Neural progenitor cell (in vitro differentiated cells): ENCODE measurements around the gene PTGER1. TPM values are rescaled to one million over a fixed set of nuclear protein-coding genes. Genes with fewer than 3 reads are reported as not detected.
"Not testable (repeated sequence)": the region's sequence is repeated elsewhere in the genome, so short reads cannot be mapped to it uniquely, and the experiment has no call there.

Experiments
- DNase-seq: peaks from one replicate; pipeline ENCODE4 v3.0.0-alpha.2; 2016; ENCODE audit warnings: low spot score
- H2AFZ ChIP-seq: fragments of 200-600 bp; sonication (generic); replicated peaks from 2 replicates; pipeline ENCODE4 v1.6.1; 2016; ENCODE audit warnings: antibody characterized with exemption
- H3F3A ChIP-seq: fragments of 200-600 bp; sonication (generic); 2 replicates; pipeline ENCODE4 v1.6.1; 2016; ENCODE audit warnings: antibody characterized with exemption, low read depth
- H3K27ac ChIP-seq: fragments of 200-600 bp; sonication (generic); 2 replicates; pipeline ENCODE4 v1.5.1; 2016; ENCODE audit warnings: mild to moderate bottlenecking
- H3K27me3 ChIP-seq: fragments of 200-600 bp; sonication (generic); 2 replicates; pipeline ENCODE4 v1.6.1; 2016; ENCODE audit warnings: mild to moderate bottlenecking, moderate library complexity
- H3K36me3 ChIP-seq: fragments of 200-600 bp; sonication (generic); 2 replicates; pipeline ENCODE4 v1.5.1; 2016
- H3K4me1 ChIP-seq: fragments of 200-600 bp; sonication (generic); 2 replicates; pipeline ENCODE4 v1.6.1; 2016; ENCODE audit warnings: mixed run types
- H3K4me2 ChIP-seq: fragments of 200-600 bp; sonication (generic); 2 replicates; pipeline ENCODE4 v1.6.1; 2016
- H3K4me3 ChIP-seq: fragments of 200-600 bp; sonication (generic); 2 replicates; pipeline ENCODE4 v1.5.1; 2016
- H3K79me2 ChIP-seq: fragments of 200-600 bp; sonication (generic); 2 replicates; pipeline ENCODE4 v1.6.1; 2016; ENCODE audit warnings: low read depth
- H3K9ac ChIP-seq: fragments of 200-600 bp; sonication (generic); 2 replicates; pipeline ENCODE4 v1.6.1; 2016
- H3K9me3 ChIP-seq: fragments of 200-600 bp; sonication (generic); 2 replicates; pipeline ENCODE4 v1.5.1; 2016; ENCODE audit warnings: low read depth
- H4K20me1 ChIP-seq: fragments of 200-600 bp; sonication (generic); 2 replicates; pipeline ENCODE4 v1.6.1; 2016; ENCODE audit warnings: low read depth
- H3K27ac Mint-ChIP-seq: 3 replicates; pipeline ENCODE4 v1.8.0; 2021; ENCODE audit warnings: mixed read lengths
- H3K27me3 Mint-ChIP-seq: 2 replicates; pipeline ENCODE4 v1.8.0; 2022; ENCODE audit warnings: low read depth, mild to moderate bottlenecking, inconsistent platforms, moderate library complexity, mixed read lengths; ENCODE audit not compliant: insufficient read depth
- H3K36me3 Mint-ChIP-seq: 3 replicates; pipeline ENCODE4 v1.8.0; 2021; ENCODE audit warnings: mixed read lengths
- H3K4me1 Mint-ChIP-seq: 3 replicates; pipeline ENCODE4 v1.8.0; 2021; ENCODE audit warnings: mixed read lengths
- H3K4me3 Mint-ChIP-seq: 3 replicates; pipeline ENCODE4 v1.8.0; 2021; ENCODE audit warnings: mild to moderate bottlenecking, moderate library complexity, mixed read lengths
- H3K9me3 Mint-ChIP-seq: 3 replicates; pipeline ENCODE4 v1.8.0; 2020; ENCODE audit warnings: mixed read lengths
- CTCF ChIP-seq: fragments of 200-600 bp; sonication (generic); IDR thresholded peaks from 2 replicates; pipeline ENCODE4 v1.5.1; 2017; ENCODE audit warnings: antibody characterized with exemption, mild to moderate bottlenecking
- EZH2 ChIP-seq: fragments of 200-600 bp; sonication (generic); IDR thresholded peaks from 2 replicates; pipeline ENCODE4 v1.6.1; 2017; ENCODE audit warnings: antibody characterized with exemption, mild to moderate bottlenecking, moderate library complexity
- EZH2phosphoT487 ChIP-seq: fragments of 200-600 bp; sonication (generic); IDR thresholded peaks from 2 replicates; pipeline ENCODE4 v1.6.1; 2017; ENCODE audit warnings: antibody characterized with exemption
- total RNA-seq: library from RNA; depleted of rRNA; stranded (reverse); fragments of >200 nt; gene quantifications from 2 replicates; pipeline ENCODE4 v1.2.3, GENCODE V29; 2015; ENCODE audit warnings: low replicate concordance

The PTGER1 gene
- total RNA-seq, 1 donor from 2014 or later: not detected

- H3K27me3 Mint-ChIP-seq: peaks cover 6% of the 10 kb centered on the region
- Histone ChIP-seq H3K4me3 (no peak overlapping the region), H4K20me1 (peaks cover 10% of the 10 kb centered on the region), H2AFZ (no peak overlapping the region), H3K9ac (no peak overlapping the region), H3K27ac (no peak overlapping the region), H3K36me3 (no peaks in the 10 kb centered on the region), H3K4me2 (no peak overlapping the region), H3K27me3 (peaks cover 4% of the 10 kb centered on the region), H3K4me1 (peaks cover 12% of the 10 kb centered on the region), H3K9me3 (no peaks in the 10 kb centered on the region), H3F3A (peaks cover 10% of the 10 kb centered on the region), H3K79me2 (no peaks in the 10 kb centered on the region)
- H3K4me3 Mint-ChIP-seq: no peak overlapping the region
- peaks cover 8% of the 10 kb centered on the region for H3K4me1 Mint-ChIP-seq
- no peak for TF ChIP-seq EZH2
- DNase-seq: no peak
- no peaks in the 10 kb centered on the region for H3K9me3 Mint-ChIP-seq
- peaks cover 2% of the 10 kb centered on the region for H3K36me3 Mint-ChIP-seq
- H3K27ac Mint-ChIP-seq: no peak overlapping the region
Measured at GRCh38 chr19:14470031-14470876, 4.9 kb downstream of the PTGER1 start.

GRCh38 chr19:14467816-14468215 is 7.3 kb downstream of the PTGER1 start:
- Mint-ChIP-seq H3K4me3 (no peak overlapping the region), H3K4me1 (peaks cover 1% of the 10 kb centered on the region), H3K27ac (no peak overlapping the region), H3K27me3 (peaks cover 2% of the 10 kb centered on the region), H3K36me3 (peaks cover 7% of the 10 kb centered on the region), H3K9me3 (no peaks in the 10 kb centered on the region)
- DNase-seq: no peak
- Histone ChIP-seq H3K4me2 (no peak overlapping the region), H3K4me1 (peaks cover 5% of the 10 kb centered on the region), H3F3A (peaks cover 9% of the 10 kb centered on the region), H3K4me3 (no peak overlapping the region), H4K20me1 (peaks cover 10% of the 10 kb centered on the region), H3K36me3 (no peaks in the 10 kb centered on the region), H3K27me3 (peaks cover 4% of the 10 kb centered on the region), H3K79me2 (no peaks in the 10 kb centered on the region), H3K27ac (no peak overlapping the region), H2AFZ (no peak overlapping the region), H3K9me3 (no peaks in the 10 kb centered on the region), H3K9ac (no peak overlapping the region)
- TF ChIP-seq EZH2phosphoT487 (no peak), CTCF (no peak), EZH2 (no peak)

GRCh38 chr19:14467391-14467790 is 7.8 kb downstream of the PTGER1 start:
- H3K36me3 Mint-ChIP-seq: peaks cover 7% of the 10 kb centered on the region
- Histone ChIP-seq H3K4me1 (peaks cover under 1% of the 10 kb centered on the region), H3K79me2 (no peaks in the 10 kb centered on the region), H3K27me3 (peaks cover under 1% of the 10 kb centered on the region), H3K9me3 (no peaks in the 10 kb centered on the region), H3K36me3 (no peaks in the 10 kb centered on the region), H3K4me3 (no peak overlapping the region), H3K27ac (no peak overlapping the region), H3K4me2 (no peak overlapping the region), H2AFZ (no peak overlapping the region), H4K20me1 (peaks cover 10% of the 10 kb centered on the region), H3F3A (peaks cover 7% of the 10 kb centered on the region), H3K9ac (no peak overlapping the region)
- peaks cover 2% of the 10 kb centered on the region for H3K27me3 Mint-ChIP-seq
- TF ChIP-seq EZH2 (no peak), EZH2phosphoT487 (no peak), CTCF (no peak)
- no peak for DNase-seq
- H3K4me3 Mint-ChIP-seq: no peak overlapping the region
- no peaks in the 10 kb centered on the region for H3K4me1 Mint-ChIP-seq
- no peak overlapping the region for H3K27ac Mint-ChIP-seq
- no peaks in the 10 kb centered on the region for H3K9me3 Mint-ChIP-seq

GRCh38 chr19:14463747-14464146 is 11.4 kb downstream of the PTGER1 start:
- Histone ChIP-seq H3K79me2 (no peaks in the 10 kb centered on the region), H2AFZ (no peak overlapping the region), H3K4me2 (no peak overlapping the region), H3K9ac (no peak overlapping the region), H3F3A (no peaks in the 10 kb centered on the region), H3K9me3 (no peaks in the 10 kb centered on the region), H4K20me1 (no peaks in the 10 kb centered on the region), H3K4me3 (no peak overlapping the region), H3K27me3 (no peaks in the 10 kb centered on the region), H3K27ac (no peak overlapping the region), H3K4me1 (no peaks in the 10 kb centered on the region), H3K36me3 (no peaks in the 10 kb centered on the region)
- H3K27ac Mint-ChIP-seq: no peak overlapping the region
- TF ChIP-seq EZH2 (no peak), CTCF (no peak), EZH2phosphoT487 (no peak)
- H3K9me3 Mint-ChIP-seq: no peaks in the 10 kb centered on the region
- peaks cover 7% of the 10 kb centered on the region for H3K36me3 Mint-ChIP-seq
- H3K4me1 Mint-ChIP-seq: no peaks in the 10 kb centered on the region
- DNase-seq: no peak
- peaks cover 2% of the 10 kb centered on the region for H3K27me3 Mint-ChIP-seq
- H3K4me3 Mint-ChIP-seq: no peak overlapping the region

GRCh38 chr19:14462401-14462800 is 12.8 kb downstream of the PTGER1 start:
- H3K27me3 Mint-ChIP-seq, H3K36me3 Mint-ChIP-seq: not testable (repeated sequence)

More at GRCh38 chr19:14462401-14462800, 12.8 kb downstream of the PTGER1 start:
- H2AFZ ChIP-seq, H3K9me3 Mint-ChIP-seq, H3K4me3 Mint-ChIP-seq, H3K79me2 ChIP-seq, H3K4me1 ChIP-seq, H3K27me3 ChIP-seq, H4K20me1 ChIP-seq, H3K9me3 ChIP-seq, H3K36me3 ChIP-seq, H3K9ac ChIP-seq, H3K4me1 Mint-ChIP-seq, DNase-seq, H3K27ac ChIP-seq, H3K4me2 ChIP-seq, H3K27ac Mint-ChIP-seq, H3F3A ChIP-seq, H3K4me3 ChIP-seq: not testable (repeated sequence)
